Osteoblast (primary cell): Measurements from ENCODE around the gene PPME1. TPM values are rescaled to one million over a fixed set of nuclear protein-coding genes. Genes with fewer than 3 reads are reported as not detected.
A peak's percentile ranks its signal among the peaks of the same experiment; 100 is the strongest.

Experiments
- DNase-seq: peaks from one replicate; pipeline ENCODE4 v3.0.0; 2011; ENCODE audit warnings: low spot score, mixed read lengths; ENCODE audit not compliant: insufficient read length; ENCODE audit errors: missing footprints
- H2AFZ ChIP-seq: 2 replicates; pipeline ENCODE4 v1.6.0; 2011; ENCODE audit warnings: mild to moderate bottlenecking, low read length
- H3K27ac ChIP-seq: 2 replicates; pipeline ENCODE4 v1.5.1; 2011; ENCODE audit warnings: mild to moderate bottlenecking, low read depth, low read length, moderate library complexity
- H3K27me3 ChIP-seq: 2 replicates; pipeline ENCODE4 v1.6.0; 2012; ENCODE audit warnings: mild to moderate bottlenecking, control low read depth, inconsistent platforms, low read length, moderate library complexity; ENCODE audit not compliant: insufficient read depth
- H3K36me3 ChIP-seq: 2 replicates; pipeline ENCODE4 v1.5.1; 2011; ENCODE audit warnings: mild to moderate bottlenecking, low read length, control low read depth, moderate library complexity; ENCODE audit not compliant: insufficient read depth
- H3K4me1 ChIP-seq: 2 replicates; pipeline ENCODE4 v1.5.1; 2011; ENCODE audit warnings: mild to moderate bottlenecking, low read length, control low read depth, moderate library complexity; ENCODE audit not compliant: insufficient read depth
- H3K4me2 ChIP-seq: 2 replicates; pipeline ENCODE4 v1.6.0; 2011; ENCODE audit warnings: mild to moderate bottlenecking, low read length; ENCODE audit not compliant: insufficient read depth
- H3K4me3 ChIP-seq: fragments of 200-600 bp; sonication (generic); 3 replicates; pipeline ENCODE4 v1.5.1; 2012; ENCODE audit warnings: mild to moderate bottlenecking, low read length, inconsistent platforms; ENCODE audit not compliant: insufficient read depth
- H3K79me2 ChIP-seq: 2 replicates; pipeline ENCODE4 v1.6.0; 2012; ENCODE audit warnings: mild to moderate bottlenecking, low read length, control low read depth, inconsistent platforms; ENCODE audit not compliant: insufficient read depth
- H3K9me3 ChIP-seq: 2 replicates; pipeline ENCODE4 v1.5.1; 2011; ENCODE audit warnings: low read depth, low read length, control low read depth
- H4K20me1 ChIP-seq: 2 replicates; pipeline ENCODE4 v1.6.0; 2012; ENCODE audit warnings: mild to moderate bottlenecking, low read length, control low read depth; ENCODE audit not compliant: insufficient read depth
- CTCF ChIP-seq: IDR thresholded peaks from 2 replicates; pipeline ENCODE4 v1.5.1; 2011; ENCODE audit warnings: mild to moderate bottlenecking, low read depth, low read length, moderate library complexity; ENCODE audit errors: extremely low read depth
- total RNA-seq: library from RNA; depleted of rRNA; stranded (reverse); fragments of >200 nt; gene quantifications from 2 replicates; pipeline ENCODE4 v1.2.3, GENCODE V29; 2012

PPME1 gene
- total RNA-seq, 1 donor: 18.5 TPM

GRCh38 chr11:74132833-74133232 is 38.3 kb upstream of the PPME1 start:
- H3K4me3 ChIP-seq: no peak overlapping the region
- peaks cover 9% of the 10 kb centered on the region for H3K4me1 ChIP-seq
- H4K20me1 ChIP-seq: no peaks in the 10 kb centered on the region
- no peaks in the 10 kb centered on the region for H3K27me3 ChIP-seq
- H3K4me2 ChIP-seq: no peak overlapping the region
- TF ChIP-seq CTCF: no peak
- no peak overlapping the region for H2AFZ ChIP-seq
- H3K79me2 ChIP-seq: no peaks in the 10 kb centered on the region
- H3K9me3 ChIP-seq: no peaks in the 10 kb centered on the region
- DNase-seq: no peak
- no peak overlapping the region for H3K27ac ChIP-seq
- H3K36me3 ChIP-seq: peaks cover 3% of the 10 kb centered on the region

GRCh38 chr11:74133436-74133835 is 37.7 kb upstream of the PPME1 start:
- Histone ChIP-seq H3K9me3 (no peaks in the 10 kb centered on the region), H4K20me1 (no peaks in the 10 kb centered on the region), H3K4me3 (no peak overlapping the region), H3K4me1 (peaks cover 16% of the 10 kb centered on the region), H3K79me2 (no peaks in the 10 kb centered on the region), H3K27me3 (no peaks in the 10 kb centered on the region), H3K4me2 (no peak overlapping the region), H3K36me3 (peaks cover 3% of the 10 kb centered on the region), H3K27ac (no peak overlapping the region), H2AFZ (no peak overlapping the region)
- TF ChIP-seq CTCF: no peak
- DNase-seq: no peak

GRCh38 chr11:74134661-74135060 is 36.4 kb upstream of the PPME1 start:
- Histone ChIP-seq H3K4me2 (no peak overlapping the region), H3K27me3 (no peaks in the 10 kb centered on the region), H3K27ac (peak overlapping the region; percentile 15)

GRCh38 chr11:74135127-74135840 is 35.8 kb upstream of the PPME1 start:
- no peak overlapping the region for H3K4me2 ChIP-seq
- no peak for DNase-seq
- no peaks in the 10 kb centered on the region for H3K27me3 ChIP-seq
- H2AFZ ChIP-seq: no peak overlapping the region
- peaks cover 3% of the 10 kb centered on the region for H3K36me3 ChIP-seq
- no peaks in the 10 kb centered on the region for H4K20me1 ChIP-seq
- H3K27ac ChIP-seq: peak overlapping the region; percentile 15
- H3K79me2 ChIP-seq: no peaks in the 10 kb centered on the region
- TF ChIP-seq CTCF: no peak
- H3K4me3 ChIP-seq: no peak overlapping the region
- H3K4me1 ChIP-seq: peaks cover 28% of the 10 kb centered on the region
- no peaks in the 10 kb centered on the region for H3K9me3 ChIP-seq

More at GRCh38 chr11:74134661-74135060, 36.4 kb upstream of the PPME1 start:
- no peak for DNase-seq
- Histone ChIP-seq H3K9me3 (no peaks in the 10 kb centered on the region), H3K4me1 (peaks cover 28% of the 10 kb centered on the region), H4K20me1 (no peaks in the 10 kb centered on the region), H2AFZ (no peak overlapping the region), H3K79me2 (no peaks in the 10 kb centered on the region), H3K4me3 (no peak overlapping the region), H3K36me3 (peaks cover 3% of the 10 kb centered on the region)
- TF ChIP-seq CTCF: no peak
